CD14-positive monocyte (primary cell): ENCODE results near the gene PTCD3. TPM values are rescaled to one million over a fixed set of nuclear protein-coding genes. Genes with fewer than 3 reads are reported as not detected.

Experiments used
- DNase-seq, 3 donors: peaks; one replicate each; pipeline ENCODE4 v3.0.0-alpha.2; 2011 to 2022
- H2AFZ ChIP-seq: 2 replicates; pipeline ENCODE4 v1.6.0; 2012; ENCODE audit warnings: mild to moderate bottlenecking, low read depth, low read length, inconsistent platforms; ENCODE audit not compliant: insufficient read depth, poor library complexity, severe bottlenecking
- H3K27ac ChIP-seq, 2 donors: 1 replicate in 1 of 2; 2 replicates in 1 of 2; pipeline ENCODE4 v1.5.1; 2012 to 2013; ENCODE audit warnings: low read length in 2 of 2, control low read depth in 1 of 2, inconsistent platforms in 1 of 2, low read depth in 1 of 2, mild to moderate bottlenecking in 1 of 2
- H3K27me3 ChIP-seq, 2 donors: one replicate each; pipeline versions ENCODE4 v1.6.0 to v1.6.1; 2011 to 2013; ENCODE audit warnings: low read length in 2 of 2; ENCODE audit not compliant: control insufficient read depth in 2 of 2, insufficient read depth in 2 of 2
- H3K36me3 ChIP-seq, 2 donors: replicated peaks in 1 of 2; 1 replicate in 1 of 2; 2 replicates in 1 of 2; pipeline versions ENCODE4 v1.5.1 to v1.6.1; 2012 to 2013; ENCODE audit warnings: low read length in 2 of 2, control low read depth in 1 of 2, inconsistent platforms in 1 of 2, mild to moderate bottlenecking in 1 of 2; ENCODE audit not compliant: insufficient read depth in 2 of 2, control insufficient read depth in 1 of 2
- H3K4me1 ChIP-seq, 2 donors: 1 replicate in 1 of 2; 2 replicates in 1 of 2; pipeline versions ENCODE4 v1.5.1 to v1.6.1; 2012 to 2013; ENCODE audit warnings: low read length in 2 of 2, control low read depth in 1 of 2, inconsistent platforms in 1 of 2, mild to moderate bottlenecking in 1 of 2, moderate library complexity in 1 of 2; ENCODE audit not compliant: insufficient read depth in 2 of 2, control insufficient read depth in 1 of 2
- H3K4me2 ChIP-seq: replicated peaks from 2 replicates; pipeline ENCODE3; 2012; ENCODE audit warnings: low read length, moderate library complexity, mild to moderate bottlenecking; ENCODE audit not compliant: poor library complexity, severe bottlenecking; ENCODE audit errors: extremely low read depth
- H3K4me3 ChIP-seq, 3 experiments: fragments of 200-600 bp in 1 of 3; sonication (generic) in 1 of 3; replicated peaks in 1 of 3; 1 replicate in 2 of 3; 2 replicates in 1 of 3; pipeline ENCODE4 v1.5.1; 2011 to 2013; ENCODE audit warnings: low read length in 3 of 3, mild to moderate bottlenecking in 3 of 3, control low read depth in 2 of 3, low read depth in 2 of 3, inconsistent platforms in 1 of 3, moderate library complexity in 1 of 3
- H3K79me2 ChIP-seq: 2 replicates; pipeline ENCODE4 v1.6.0; 2012; ENCODE audit warnings: mild to moderate bottlenecking, control low read depth, inconsistent platforms, low read length, moderate library complexity; ENCODE audit not compliant: insufficient read depth
- H3K9ac ChIP-seq: 2 replicates; pipeline ENCODE4 v1.6.0; 2017; ENCODE audit warnings: low read length, mild to moderate bottlenecking; ENCODE audit not compliant: insufficient read depth, poor library complexity, severe bottlenecking
- H3K9me3 ChIP-seq, 2 donors: replicated peaks in 1 of 2; 1 replicate in 1 of 2; 2 replicates in 1 of 2; pipeline versions ENCODE4 v1.5.1 to v1.6.1; 2012 to 2013; ENCODE audit warnings: low read length in 2 of 2, control low read depth in 1 of 2; ENCODE audit not compliant: control insufficient read depth in 1 of 2, insufficient read depth in 1 of 2
- H4K20me1 ChIP-seq: 2 replicates; pipeline ENCODE4 v1.6.0; 2012; ENCODE audit warnings: mild to moderate bottlenecking, low read length, control low read depth, moderate library complexity; ENCODE audit not compliant: insufficient read depth
- H3K27ac Mint-ChIP-seq, 7 donors: one replicate each; pipeline ENCODE4 v1.8.0; 2020; ENCODE audit warnings: mild to moderate bottlenecking in 7 of 7, mixed read lengths in 7 of 7, moderate library complexity in 6 of 7, inconsistent platforms in 2 of 7
- H3K27me3 Mint-ChIP-seq, 3 donors: one replicate each; pipeline ENCODE4 v1.8.0; 2021 to 2022; ENCODE audit warnings: low read depth in 3 of 3, mild to moderate bottlenecking in 3 of 3, mixed read lengths in 3 of 3, moderate library complexity in 3 of 3, inconsistent platforms in 1 of 3
- H3K36me3 Mint-ChIP-seq, 2 donors: one replicate each; pipeline ENCODE4 v1.8.0; 2020; ENCODE audit warnings: mixed read lengths in 2 of 2, inconsistent platforms in 1 of 2, mild to moderate bottlenecking in 1 of 2
- H3K4me1 Mint-ChIP-seq: one replicate; pipeline ENCODE4 v1.8.0; 2020; ENCODE audit warnings: mild to moderate bottlenecking, mixed read lengths
- H3K4me3 Mint-ChIP-seq, 2 donors: one replicate each; pipeline ENCODE4 v1.8.0; 2020; ENCODE audit warnings: mild to moderate bottlenecking in 2 of 2, mixed read lengths in 2 of 2, moderate library complexity in 1 of 2
- H3K9me3 Mint-ChIP-seq, 7 donors: one replicate each; pipeline ENCODE4 v1.8.0; 2020 to 2022; ENCODE audit warnings: mixed read lengths in 7 of 7, mild to moderate bottlenecking in 6 of 7, moderate library complexity in 6 of 7, inconsistent platforms in 2 of 7
- CTCF ChIP-seq: fragments of 200-600 bp; IDR thresholded peaks from one replicate; pipeline ENCODE4 v1.8.0; 2022; ENCODE audit warnings: antibody characterized with exemption, mild to moderate bottlenecking
- WGBS: methylation state at CpG from one replicate; pipeline ENCODE4 v1.1.5; 2013; ENCODE audit warnings: missing lambda C conversion rate; ENCODE audit not compliant: insufficient coverage; 5-methylcytosine and 5-hydroxymethylcytosine counted together
- intact Hi-C, 2 donors: fragments of 100-400 bp; cut with micrococcal nuclease; formaldehyde crosslinking; loops; one replicate each; pipeline versions ENCODE4 v1.15.0 to v1.15.1; 2023
- polyA plus RNA-seq, 3 donors: library from polyadenylated mRNA; depleted of rRNA in 1 of 3; unstranded in 2 of 3; stranded (reverse) in 1 of 3; fragments of 300-500 nt in 2 of 3; fragments of >200 nt in 1 of 3; fragmentation: Illumina TruSeq in 2 of 3; gene quantifications; 1 replicate in 2 of 3; 2 replicates in 1 of 3; pipeline ENCODE4 v1.2.3, GENCODE V29; 2012 to 2021

PTCD3 gene
- polyA plus RNA-seq, 3 donors = 14.0 to 60.5 (median 17.8) TPM

- Mint-ChIP-seq H3K27ac (no peak overlapping the region), H3K27me3 (peaks cover 0 to 1% (median 0%) of the 10 kb centered on the region in 3 donors), H3K4me1 (no peaks in the 10 kb centered on the region), H3K9me3 (peaks cover 0 to 2% (median 0%) of the 10 kb centered on the region in 7 donors), H3K36me3 (peaks cover 68 to 76% of the 10 kb centered on the region in 2 donors), H3K4me3 (no peak overlapping the region)
- Histone ChIP-seq H3K4me2 (no peak overlapping the region), H3K9ac (no peak overlapping the region), H3K27me3 (no peaks in the 10 kb centered on the region), H3K4me1 (no peaks in the 10 kb centered on the region), H3K27ac (no peak overlapping the region), H3K79me2 (peaks cover 26% of the 10 kb centered on the region), H3K36me3 (peaks cover 45 to 95% of the 10 kb centered on the region in 2 donors), H2AFZ (no peak overlapping the region), H3K4me3 (no peak overlapping the region), H4K20me1 (no peaks in the 10 kb centered on the region), H3K9me3 (no peaks in the 10 kb centered on the region)
- no peak for TF ChIP-seq CTCF
- WGBS = no CpG with 5 or more reads among the region's 1 CpG
- intact Hi-C loops = no loop called here
- DNase-seq = no peak
These were observed 8.1 kb upstream of the PTCD3 start for GRCh38 chr2:86097913-86098312.

- no peak overlapping the region for H3K27ac ChIP-seq
- no peaks in the 10 kb centered on the region for H3K27me3 ChIP-seq
- H3K4me1 ChIP-seq = peaks cover 17 to 19% of the 10 kb centered on the region in 2 donors
- H3K36me3 ChIP-seq = peaks cover 25 to 63% of the 10 kb centered on the region in 2 donors
- peaks cover 58% of the 10 kb centered on the region for H3K79me2 ChIP-seq
- no peak overlapping the region for H2AFZ ChIP-seq
- peaks cover 42% of the 10 kb centered on the region in 2 donors for H3K36me3 Mint-ChIP-seq
- intact Hi-C loops = loop anchor here (10.0 kb wide), 3 partner anchors 93 to 487 kb away; partner anchors contain the start of genes C2orf68 (in 2 of the 2), USP39 (in 2 of the 2), IMMT (in 1 of the 2) and KDM3A (in 1 of the 2)
- no peak for DNase-seq
- H3K9ac ChIP-seq = no peak overlapping the region
- peaks cover 24% of the 10 kb centered on the region for H3K4me1 Mint-ChIP-seq
- no peak overlapping the region for H3K4me3 ChIP-seq
- H3K27ac Mint-ChIP-seq = no peak overlapping the region
- H3K27me3 Mint-ChIP-seq = peaks cover 0 to 1% (median 1%) of the 10 kb centered on the region in 3 donors
- peaks cover 0 to 2% (median 0%) of the 10 kb centered on the region in 7 donors for H3K9me3 Mint-ChIP-seq
- no peaks in the 10 kb centered on the region for H3K9me3 ChIP-seq
- peaks cover under 1% of the 10 kb centered on the region for H4K20me1 ChIP-seq
- no peak overlapping the region for H3K4me3 Mint-ChIP-seq
- no peak for TF ChIP-seq CTCF
- no peak overlapping the region for H3K4me2 ChIP-seq
These were observed 3.9 kb upstream of the PTCD3 start for GRCh38 chr2:86102157-86102556.
